ENCODE measurements around the gene SLC1A2.

SLC1A2 gene

GRCh38 chr11:35323076-35323868 is 96.1 kb downstream of the SLC1A2 start:
- no peak for DNase-seq

GRCh38 chr11:35322318-35322979 is 96.9 kb downstream of the SLC1A2 start:
- DNase-seq = no peak

GRCh38 chr11:35321532-35322317 is 97.6 kb downstream of the SLC1A2 start:
- DNase-seq = peak; percentile 55 to 86

GRCh38 chr11:35321111-35321510 is 98.2 kb downstream of the SLC1A2 start:
- DNase-seq = no peak

GRCh38 chr11:35318977-35319925 is 100.1 kb downstream of the SLC1A2 start:
- peak; percentile 68 to 89 for DNase-seq

GRCh38 chr11:35318309-35318708 is 101.0 kb downstream of the SLC1A2 start:
- DNase-seq = no peak

GRCh38 chr11:35317253-35317652 is 102.1 kb downstream of the SLC1A2 start:
- no peak for DNase-seq

- DNase-seq = no peak
Measured at GRCh38 chr11:35316161-35316560, 103.2 kb downstream of the SLC1A2 start.

GRCh38 chr11:35313760-35314153 is 105.6 kb downstream of the SLC1A2 start:
- DNase-seq = no peak

- no peak for DNase-seq
Measured at GRCh38 chr11:35313066-35313759, 106.1 kb downstream of the SLC1A2 start.

- no peak for DNase-seq
Measured at GRCh38 chr11:35311331-35311730, 108.0 kb downstream of the SLC1A2 start.

GRCh38 chr11:35308157-35308556 is 111.2 kb downstream of the SLC1A2 start:
- no peak for DNase-seq

GRCh38 chr11:35307221-35307621 is 112.1 kb downstream of the SLC1A2 start:
- DNase-seq = no peak

GRCh38 chr11:35305670-35306382 is 113.5 kb downstream of the SLC1A2 start:
- DNase-seq = peak in 1 of 2 experiments; percentile 42

- DNase-seq = no peak
Measured at GRCh38 chr11:35304900-35305460, 114.4 kb downstream of the SLC1A2 start.

- DNase-seq = no peak
Measured at GRCh38 chr11:35304386-35304775, 115.0 kb downstream of the SLC1A2 start.

GRCh38 chr11:35303596-35304385 is 115.6 kb downstream of the SLC1A2 start:
- DNase-seq = no peak

- peak in 1 of 2 experiments; percentile 13 for DNase-seq
Measured at GRCh38 chr11:35302398-35302797, 117.0 kb downstream of the SLC1A2 start.

- DNase-seq = no peak
Measured at GRCh38 chr11:35298369-35298768, 121.0 kb downstream of the SLC1A2 start.

GRCh38 chr11:35295751-35296150 is 123.6 kb downstream of the SLC1A2 start:
- DNase-seq = no peak

Data from NCI-H446 (cell line).